Liver (tissue), 3 donors: ENCODE measurements around the gene DNM2.

ENCODE experiments used
- ATF3 ChIP-seq: IDR thresholded peaks from 2 replicates; pipeline ENCODE4 v1.6.1; 2016; ENCODE audit warnings: antibody characterized with exemption
- CTCF ChIP-seq: fragments of 150-350 bp; IDR thresholded peaks from 2 replicates; pipeline ENCODE4 v1.5.1; 2017; ENCODE audit warnings: improper control_type of control experiment, low read depth, low read length; ENCODE audit not compliant: missing input control
- HNF4G ChIP-seq: IDR thresholded peaks from 2 replicates; pipeline ENCODE4 v1.6.1; 2016; ENCODE audit warnings: antibody characterized with exemption
- JUND ChIP-seq, 2 donors: IDR thresholded peaks; 2 replicates each; pipeline ENCODE4 v1.6.1; 2016; ENCODE audit warnings: antibody characterized with exemption in 2 of 2
- MAX ChIP-seq: IDR thresholded peaks from 2 replicates; pipeline ENCODE4 v1.6.1; 2016; ENCODE audit warnings: antibody characterized with exemption
- NR2F2 ChIP-seq: IDR thresholded peaks from 2 replicates; pipeline ENCODE4 v1.6.1; 2016; ENCODE audit warnings: antibody characterized with exemption
- RAD21 ChIP-seq, 2 donors: IDR thresholded peaks; 2 replicates each; pipeline ENCODE4 v1.6.1; 2016; ENCODE audit warnings: antibody characterized with exemption in 2 of 2, mild to moderate bottlenecking in 2 of 2
- REST ChIP-seq: IDR thresholded peaks from 2 replicates; pipeline ENCODE4 v1.6.1; 2016; ENCODE audit warnings: antibody characterized with exemption, mild to moderate bottlenecking
- RXRA ChIP-seq, 2 donors: IDR thresholded peaks; 2 replicates each; pipeline ENCODE4 v1.6.1; 2017 to 2018; ENCODE audit warnings: antibody characterized with exemption in 2 of 2, mild to moderate bottlenecking in 1 of 2
- SP1 ChIP-seq: IDR thresholded peaks from 2 replicates; pipeline ENCODE4 v1.6.1; 2018; ENCODE audit warnings: antibody characterized with exemption, mild to moderate bottlenecking
- TAF1 ChIP-seq: conservative IDR thresholded peaks from 2 replicates; pipeline ENCODE4 v1.6.1; 2016; ENCODE audit warnings: antibody characterized with exemption, mild to moderate bottlenecking
- ZBTB33 ChIP-seq: IDR thresholded peaks from 2 replicates; pipeline ENCODE4 v1.6.1; 2016; ENCODE audit warnings: antibody characterized with exemption
- donor health status: healthy.
- donor health status: healthy.

GRCh38 chr19:10784257-10784656, 66.4 kb downstream of the DNM2 start:
- TF ChIP-seq ATF3, result no peak
- no peak for TF ChIP-seq SP1
- TF ChIP-seq TAF1, result no peak
- TF ChIP-seq RAD21 (IDR thresholded peaks at IDR 0.05), result no peak
- no peak for TF ChIP-seq CTCF
- no peak for TF ChIP-seq RXRA (IDR thresholded peaks at IDR 0.05)
- TF ChIP-seq NR2F2, result no peak
- TF ChIP-seq ZBTB33, result no peak
- no peak for TF ChIP-seq MAX
- no peak for TF ChIP-seq JUND (IDR thresholded peaks at IDR 0.05)
- no peak for TF ChIP-seq REST
- no peak for TF ChIP-seq HNF4G
